HepG2 (cell line): ENCODE data around the gene ZKSCAN8. TPM values are rescaled to one million over a fixed set of nuclear protein-coding genes. Genes with fewer than 3 reads are reported as not detected.

Experiments
- FOXP1 ChIP-seq, 2 experiments: fragments of 450-650 bp in 1 of 2; IDR thresholded peaks; 2 replicates each; pipeline ENCODE4 v1.6.1; 2017 to 2018; ENCODE audit warnings: antibody characterized with exemption in 1 of 2
- HNRNPK ChIP-seq: fragments of 200-400 bp; formaldehyde crosslinking; IDR thresholded peaks from 2 replicates; pipeline ENCODE4 v1.6.1; 2018; ENCODE audit warnings: low read length, low read depth, moderate library complexity, mild to moderate bottlenecking; ENCODE audit not compliant: poor library complexity, severe bottlenecking
- MAFK ChIP-seq, 2 experiments: IDR thresholded peaks in 1 of 2; conservative IDR thresholded peaks in 1 of 2; 2 replicates each; pipeline ENCODE4 v1.6.1; 2011; ENCODE audit warnings: improper control_type of control experiment in 2 of 2, low read length in 2 of 2
- NFKB2 ChIP-seq: sonication (generic); formaldehyde crosslinking; IDR thresholded peaks from 2 replicates; pipeline ENCODE4 v1.4.0; 2020; ENCODE audit warnings: missing genetic modification reagents, borderline replicate concordance
- PAWR ChIP-seq: sonication (generic); formaldehyde crosslinking; IDR thresholded peaks from 2 replicates; pipeline ENCODE4 v1.4.0; 2020; ENCODE audit warnings: missing genetic modification reagents, mild to moderate bottlenecking, borderline replicate concordance
- SOX13 ChIP-seq, 3 experiments: fragments of 450-650 bp in 1 of 3; sonication (generic) in 1 of 3; formaldehyde crosslinking in 1 of 3; IDR thresholded peaks in 2 of 3; conservative IDR thresholded peaks in 1 of 3; 2 replicates each; pipeline versions ENCODE4 v1.5.0 to v1.6.1; 2016 to 2020; ENCODE audit warnings: antibody characterized with exemption in 1 of 3, mild to moderate bottlenecking in 1 of 3, missing compliant biosample characterization in 1 of 3, missing genetic modification reagents in 1 of 3, moderate library complexity in 1 of 3
- SP140L ChIP-seq: sonication (generic); formaldehyde crosslinking; IDR thresholded peaks from 2 replicates; pipeline ENCODE4 v1.4.0; 2020; ENCODE audit warnings: missing genetic modification reagents, borderline replicate concordance
- ZNF121 ChIP-seq: sonication (generic); formaldehyde crosslinking; IDR thresholded peaks from 2 replicates; pipeline ENCODE4 v1.5.0; 2020; ENCODE audit warnings: mild to moderate bottlenecking, missing genetic modification reagents
- ZNF225 ChIP-seq: sonication (generic); formaldehyde crosslinking; IDR thresholded peaks from 2 replicates; pipeline ENCODE4 v1.4.0; 2020; ENCODE audit warnings: mild to moderate bottlenecking, missing genetic modification reagents
- ZNF644 ChIP-seq: IDR thresholded peaks from 2 replicates; pipeline ENCODE4 v1.6.1; 2016; ENCODE audit warnings: low read depth
- ZNF709 ChIP-seq: sonication (generic); formaldehyde crosslinking; IDR thresholded peaks from 2 replicates; pipeline ENCODE4 v1.5.0; 2020; ENCODE audit warnings: mild to moderate bottlenecking, missing genetic modification reagents
- ZNF839 ChIP-seq: sonication (generic); formaldehyde crosslinking; IDR thresholded peaks from 2 replicates; pipeline ENCODE4 v1.4.0; 2020; ENCODE audit warnings: missing genetic modification reagents, mild to moderate bottlenecking, borderline replicate concordance
- ZSCAN25 ChIP-seq: sonication (generic); formaldehyde crosslinking; IDR thresholded peaks from 2 replicates; pipeline ENCODE4 v1.8.0; 2022; ENCODE audit warnings: mild to moderate bottlenecking, missing genetic modification reagents
- polyA plus RNA-seq, 8 experiments: library from polyadenylated mRNA; depleted of rRNA in 3 of 8; stranded (reverse) in 7 of 8; unstranded in 1 of 8; fragments of >200 nt; fragmentation: Illumina TruSeq in 4 of 8; extraction: Trizol in 4 of 8; gene quantifications; 2 replicates each; pipeline versions ENCODE4 v1.2.1 to v1.2.3, GENCODE V29; 2011 to 2016; ENCODE audit warnings: low read depth in 4 of 8, missing spikeins in 1 of 8, mixed read lengths in 1 of 8; ENCODE audit not compliant: insufficient read depth in 1 of 8
- total RNA-seq, 5 experiments: library from RNA; depleted of rRNA; stranded (reverse); fragments of >200 nt; fragmentation: Illumina TruSeq; extraction: Trizol; gene quantifications; 2 replicates each; pipeline ENCODE4 v1.2.3, GENCODE V29; 2016; ENCODE audit warnings: low read depth in 1 of 5
- TF ChIP-seq, protein P1 (sequence below): sonication (generic); formaldehyde crosslinking; conservative IDR thresholded peaks from 2 replicates; pipeline ENCODE4 v1.8.0; 2022; ENCODE audit warnings: mild to moderate bottlenecking, moderate library complexity, missing genetic modification reagents
- TF ChIP-seq, protein P2 (sequence below): sonication (generic); formaldehyde crosslinking; IDR thresholded peaks from 2 replicates; pipeline ENCODE4 v1.4.0; 2020; ENCODE audit warnings: mild to moderate bottlenecking, low read depth, missing genetic modification reagents
- TF ChIP-seq, protein P3 (sequence below), 2 experiments: sonication (generic) in 1 of 2; formaldehyde crosslinking in 1 of 2; IDR thresholded peaks; 2 replicates each; pipeline versions ENCODE4 v1.4.0 to v1.6.1; 2016 to 2020; ENCODE audit warnings: borderline replicate concordance in 1 of 2, low read depth in 1 of 2, mild to moderate bottlenecking in 1 of 2, missing genetic modification reagents in 1 of 2
- TF ChIP-seq, protein P4 (sequence below): sonication (generic); formaldehyde crosslinking; IDR thresholded peaks from 2 replicates; pipeline ENCODE4; 2020; ENCODE audit warnings: missing genetic modification reagents, mild to moderate bottlenecking, borderline replicate concordance

Gene ZKSCAN8
- total and polyA plus RNA-seq, 2 of the 13 experiments (the other 11 are each of a cell fraction or from before 2014, with no cell fraction given), result 12.4 to 20.9 TPM

DNA sequence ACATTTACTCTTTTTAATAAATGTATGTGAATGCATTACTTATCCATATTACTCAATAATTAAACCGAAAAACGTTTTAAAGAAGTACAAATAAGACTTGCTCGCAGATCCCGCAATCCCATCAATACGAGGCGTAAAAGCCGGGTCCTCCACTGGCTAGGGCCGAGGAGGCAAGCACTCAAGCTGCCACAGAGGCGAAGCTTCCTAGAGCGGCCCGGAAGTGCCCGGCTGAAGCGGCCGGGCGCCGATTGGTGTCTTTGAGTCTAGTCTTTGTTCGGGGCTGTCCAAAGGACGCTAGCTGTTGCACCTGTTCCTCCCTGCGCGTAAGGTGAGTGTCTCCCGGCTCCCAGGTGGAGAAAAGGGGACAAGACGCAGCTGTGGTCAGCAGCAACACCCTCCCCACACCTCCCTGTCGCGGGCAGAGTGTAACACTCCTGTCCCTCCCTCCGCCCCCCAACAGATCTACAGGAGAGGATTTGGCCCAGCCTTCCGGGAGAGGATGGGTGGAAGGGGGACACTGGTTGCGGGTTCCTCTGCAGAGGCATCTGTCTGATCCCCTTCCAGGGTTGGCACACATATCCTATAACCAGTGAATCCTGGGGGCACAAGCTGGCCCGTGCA, 17.2 kb upstream of the ZKSCAN8 start, which contains the start of gene ZSCAN16 (continued):
- TF ChIP-seq ZNF121 (CRISPR knock-in tag), result no peak
- TF ChIP-seq SOX13 (IDR thresholded peaks at IDR 0.05), result no peak; the same call in 1 of the 2 replicates
- peak in 1 of 2 experiments; percentile 69; a peak in 2 of 4 replicates for TF ChIP-seq SOX13 (CRISPR knock-in tag; conservative IDR thresholded peaks at IDR 0.05 in 1 of 2, IDR thresholded peaks at IDR 0.05 in 1 of 2)
- peak; percentile 69 for TF ChIP-seq ZSCAN25 (CRISPR knock-in tag)
- TF ChIP-seq, protein P1, sequence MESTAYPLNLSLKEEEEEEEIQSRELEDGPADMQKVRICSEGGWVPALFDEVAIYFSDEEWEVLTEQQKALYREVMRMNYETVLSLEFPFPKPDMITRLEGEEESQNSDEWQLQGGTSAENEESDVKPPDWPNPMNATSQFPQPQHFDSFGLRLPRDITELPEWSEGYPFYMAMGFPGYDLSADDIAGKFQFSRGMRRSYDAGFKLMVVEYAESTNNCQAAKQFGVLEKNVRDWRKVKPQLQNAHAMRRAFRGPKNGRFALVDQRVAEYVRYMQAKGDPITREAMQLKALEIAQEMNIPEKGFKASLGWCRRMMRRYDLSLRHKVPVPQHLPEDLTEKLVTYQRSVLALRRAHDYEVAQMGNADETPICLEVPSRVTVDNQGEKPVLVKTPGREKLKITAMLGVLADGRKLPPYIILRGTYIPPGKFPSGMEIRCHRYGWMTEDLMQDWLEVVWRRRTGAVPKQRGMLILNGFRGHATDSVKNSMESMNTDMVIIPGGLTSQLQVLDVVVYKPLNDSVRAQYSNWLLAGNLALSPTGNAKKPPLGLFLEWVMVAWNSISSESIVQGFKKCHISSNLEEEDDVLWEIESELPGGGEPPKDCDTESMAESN (CRISPR knock-in tag), result peak; percentile 76; the same call in 1 of the 2 replicates
- TF ChIP-seq NFKB2, result peak; percentile 81; the same call in 1 of the 2 replicates
- TF ChIP-seq HNRNPK, result no peak
- 0 out of 2 replicates have a peak, but pooled peaks have one; percentile 7 for TF ChIP-seq ZNF644 (CRISPR knock-in tag)
- no peak for TF ChIP-seq MAFK (conservative IDR thresholded peaks at IDR 0.05 in 1 of 2, IDR thresholded peaks at IDR 0.05 in 1 of 2; ENCODE audit: low read length in 2 of 2)
- 0 out of 2 replicates have a peak, but pooled peaks have one; percentile 52 for TF ChIP-seq SP140L (CRISPR knock-in tag)
- TF ChIP-seq, protein P2, sequence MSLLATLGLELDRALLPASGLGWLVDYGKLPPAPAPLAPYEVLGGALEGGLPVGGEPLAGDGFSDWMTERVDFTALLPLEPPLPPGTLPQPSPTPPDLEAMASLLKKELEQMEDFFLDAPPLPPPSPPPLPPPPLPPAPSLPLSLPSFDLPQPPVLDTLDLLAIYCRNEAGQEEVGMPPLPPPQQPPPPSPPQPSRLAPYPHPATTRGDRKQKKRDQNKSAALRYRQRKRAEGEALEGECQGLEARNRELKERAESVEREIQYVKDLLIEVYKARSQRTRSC (CRISPR knock-in tag), result no peak
- TF ChIP-seq, protein P3, sequence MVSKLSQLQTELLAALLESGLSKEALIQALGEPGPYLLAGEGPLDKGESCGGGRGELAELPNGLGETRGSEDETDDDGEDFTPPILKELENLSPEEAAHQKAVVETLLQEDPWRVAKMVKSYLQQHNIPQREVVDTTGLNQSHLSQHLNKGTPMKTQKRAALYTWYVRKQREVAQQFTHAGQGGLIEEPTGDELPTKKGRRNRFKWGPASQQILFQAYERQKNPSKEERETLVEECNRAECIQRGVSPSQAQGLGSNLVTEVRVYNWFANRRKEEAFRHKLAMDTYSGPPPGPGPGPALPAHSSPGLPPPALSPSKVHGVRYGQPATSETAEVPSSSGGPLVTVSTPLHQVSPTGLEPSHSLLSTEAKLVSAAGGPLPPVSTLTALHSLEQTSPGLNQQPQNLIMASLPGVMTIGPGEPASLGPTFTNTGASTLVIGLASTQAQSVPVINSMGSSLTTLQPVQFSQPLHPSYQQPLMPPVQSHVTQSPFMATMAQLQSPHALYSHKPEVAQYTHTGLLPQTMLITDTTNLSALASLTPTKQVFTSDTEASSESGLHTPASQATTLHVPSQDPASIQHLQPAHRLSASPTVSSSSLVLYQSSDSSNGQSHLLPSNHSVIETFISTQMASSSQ (IDR thresholded peaks at IDR 0.05; ENCODE audit: low read depth), result no peak
- TF ChIP-seq, protein P3 (CRISPR knock-in tag; IDR thresholded peaks at IDR 0.05; ENCODE audit: borderline replicate concordance), result 0 out of 2 replicates have a peak, but pooled peaks have one; percentile 47
- TF ChIP-seq PAWR (CRISPR knock-in tag), result no peak
- TF ChIP-seq ZNF709 (CRISPR knock-in tag), result no peak; the same call in 1 of the 2 replicates
- TF ChIP-seq, protein P4, sequence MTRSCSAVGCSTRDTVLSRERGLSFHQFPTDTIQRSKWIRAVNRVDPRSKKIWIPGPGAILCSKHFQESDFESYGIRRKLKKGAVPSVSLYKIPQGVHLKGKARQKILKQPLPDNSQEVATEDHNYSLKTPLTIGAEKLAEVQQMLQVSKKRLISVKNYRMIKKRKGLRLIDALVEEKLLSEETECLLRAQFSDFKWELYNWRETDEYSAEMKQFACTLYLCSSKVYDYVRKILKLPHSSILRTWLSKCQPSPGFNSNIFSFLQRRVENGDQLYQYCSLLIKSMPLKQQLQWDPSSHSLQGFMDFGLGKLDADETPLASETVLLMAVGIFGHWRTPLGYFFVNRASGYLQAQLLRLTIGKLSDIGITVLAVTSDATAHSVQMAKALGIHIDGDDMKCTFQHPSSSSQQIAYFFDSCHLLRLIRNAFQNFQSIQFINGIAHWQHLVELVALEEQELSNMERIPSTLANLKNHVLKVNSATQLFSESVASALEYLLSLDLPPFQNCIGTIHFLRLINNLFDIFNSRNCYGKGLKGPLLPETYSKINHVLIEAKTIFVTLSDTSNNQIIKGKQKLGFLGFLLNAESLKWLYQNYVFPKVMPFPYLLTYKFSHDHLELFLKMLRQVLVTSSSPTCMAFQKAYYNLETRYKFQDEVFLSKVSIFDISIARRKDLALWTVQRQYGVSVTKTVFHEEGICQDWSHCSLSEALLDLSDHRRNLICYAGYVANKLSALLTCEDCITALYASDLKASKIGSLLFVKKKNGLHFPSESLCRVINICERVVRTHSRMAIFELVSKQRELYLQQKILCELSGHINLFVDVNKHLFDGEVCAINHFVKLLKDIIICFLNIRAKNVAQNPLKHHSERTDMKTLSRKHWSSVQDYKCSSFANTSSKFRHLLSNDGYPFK (CRISPR knock-in tag), result peak; percentile 81; the same call in 1 of the 2 replicates
- no peak for TF ChIP-seq FOXP1 (IDR thresholded peaks at IDR 0.05)
- TF ChIP-seq FOXP1 (CRISPR knock-in tag; IDR thresholded peaks at IDR 0.05), result no peak
- TF ChIP-seq ZNF225 (CRISPR knock-in tag), result peak; percentile 97
- TF ChIP-seq ZNF839 (CRISPR knock-in tag), result 0 out of 2 replicates have a peak, but pooled peaks have one; percentile 85
